Suppressor macrophage (primary cell): ENCODE measurements around the gene PSMC3.

Experiments used
- DNase-seq, 4 experiments: peaks; one replicate each; pipeline ENCODE4 v3.0.0-alpha.2; 2020 to 2022

PSMC3 gene

DNA sequence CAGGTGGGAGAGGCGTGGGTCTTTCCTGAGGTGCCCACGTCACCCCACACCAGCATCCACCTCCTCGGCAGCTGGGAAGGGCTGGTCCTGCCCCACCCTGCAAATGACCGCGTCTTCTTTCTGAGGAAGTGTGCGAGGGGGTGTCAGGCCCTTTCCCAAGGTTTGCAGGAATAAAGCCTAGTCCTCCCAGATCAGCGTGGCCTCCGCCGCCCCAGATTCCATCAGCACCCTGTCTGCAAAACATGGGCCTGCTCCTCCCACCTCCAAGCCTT is 32.3 kb downstream of the PSMC3 start:
- DNase-seq: peak; percentile 87 to 94 (median 92)

DNA sequence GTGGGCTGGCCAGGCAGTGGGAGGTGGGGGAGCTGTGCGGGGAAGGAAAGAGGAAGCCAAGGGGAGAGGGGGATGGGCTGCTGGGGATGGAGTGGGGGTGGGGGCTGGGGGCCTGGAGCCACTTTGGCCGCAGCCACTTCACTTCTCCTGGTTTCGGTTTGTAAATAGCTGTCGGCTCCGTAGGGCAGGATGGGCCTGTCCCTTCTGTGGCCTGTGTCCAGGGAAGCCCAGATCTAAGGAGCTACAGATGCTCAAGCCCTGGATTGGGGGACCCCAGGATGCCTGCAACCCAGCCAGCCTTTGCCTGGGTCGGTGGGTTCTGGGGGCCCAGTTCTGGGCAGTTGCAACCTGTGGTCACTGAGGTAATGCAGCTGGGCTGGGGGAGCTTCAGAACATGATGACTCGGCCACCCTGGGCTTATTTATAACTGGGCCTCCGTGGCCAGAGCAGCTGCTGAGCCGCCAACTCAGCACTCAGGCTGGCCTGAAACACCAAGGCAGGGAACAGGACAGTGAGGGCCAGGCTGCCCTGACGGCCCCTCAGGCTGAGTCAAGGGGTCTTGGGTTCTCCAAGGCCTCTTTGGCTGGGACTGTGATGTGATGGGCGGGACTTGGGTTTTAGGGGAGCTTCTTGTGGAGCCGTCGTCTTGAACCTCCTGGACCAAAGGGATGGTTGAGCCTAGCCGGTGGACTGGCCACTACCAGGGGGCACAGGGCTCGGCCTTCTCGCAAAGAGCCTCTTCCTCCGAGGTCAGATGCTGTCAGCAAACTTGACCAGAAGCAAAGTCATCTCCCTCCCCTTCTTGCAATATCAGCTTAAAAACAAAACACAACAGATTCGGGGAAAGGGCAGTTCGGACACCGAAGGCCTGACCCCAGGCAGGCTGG is 32.8 kb downstream of the PSMC3 start:
- peak; percentile 82 to 92 (median 88) for DNase-seq

DNA sequence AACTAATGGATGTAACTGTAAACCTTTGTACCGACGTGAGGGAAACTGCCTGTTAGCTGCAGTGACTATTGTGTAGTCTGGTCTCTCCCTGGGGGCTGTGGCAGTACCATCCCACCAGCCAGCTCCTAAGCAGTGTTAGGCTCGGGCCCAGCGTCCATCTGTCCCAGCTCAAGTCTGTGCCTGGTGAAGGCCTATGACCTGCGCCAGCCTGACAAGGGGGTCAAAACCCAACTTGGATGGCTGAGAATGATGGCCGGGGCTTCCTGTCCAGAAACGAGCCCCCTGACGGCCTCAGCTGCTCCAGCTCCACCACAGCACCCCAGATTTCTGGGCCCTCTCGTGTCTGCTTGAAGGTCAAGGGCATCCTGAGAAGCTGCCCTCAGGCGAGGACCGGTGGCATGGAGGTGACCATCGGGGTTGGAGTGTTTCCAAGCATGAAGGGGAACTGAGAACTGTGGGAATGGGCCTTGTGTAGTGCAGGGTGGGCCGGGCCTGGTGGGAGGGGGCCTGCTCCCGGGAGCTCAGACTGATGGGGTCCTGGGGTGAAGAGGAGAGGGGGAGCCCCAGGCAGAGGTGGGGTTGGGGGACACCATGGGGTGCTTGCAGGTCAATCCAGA is 33.6 kb downstream of the PSMC3 start:
- peak in 3 of 4 experiments; percentile 57 to 76 (median 71) for DNase-seq

GRCh38 chr11:47391711-47392432 is 34.4 kb downstream of the PSMC3 start:
- DNase-seq: peak in 2 of 4 experiments; percentile 33 to 46

- peak; percentile 93 to 98 (median 98) for DNase-seq
Measured at GRCh38 chr11:47391077-47391583, 35.1 kb downstream of the PSMC3 start.

DNA sequence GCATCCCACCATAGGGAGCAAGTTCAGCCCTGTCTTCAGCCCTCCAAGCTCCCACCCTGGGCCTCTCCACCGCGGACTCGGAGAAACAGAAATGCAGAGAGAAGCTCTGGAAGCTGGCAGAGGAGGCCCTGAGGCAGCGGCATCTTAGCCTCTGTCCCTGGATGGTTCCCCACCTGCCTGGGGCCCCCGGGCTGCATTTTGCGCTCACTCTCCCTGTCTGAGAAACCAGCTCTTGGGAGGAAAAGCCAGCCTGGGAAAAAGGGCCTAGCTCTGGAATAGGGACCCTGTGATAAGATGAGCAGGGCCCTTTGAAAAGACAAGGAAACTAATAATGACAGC is 35.8 kb downstream of the PSMC3 start:
- no peak for DNase-seq

DNA sequence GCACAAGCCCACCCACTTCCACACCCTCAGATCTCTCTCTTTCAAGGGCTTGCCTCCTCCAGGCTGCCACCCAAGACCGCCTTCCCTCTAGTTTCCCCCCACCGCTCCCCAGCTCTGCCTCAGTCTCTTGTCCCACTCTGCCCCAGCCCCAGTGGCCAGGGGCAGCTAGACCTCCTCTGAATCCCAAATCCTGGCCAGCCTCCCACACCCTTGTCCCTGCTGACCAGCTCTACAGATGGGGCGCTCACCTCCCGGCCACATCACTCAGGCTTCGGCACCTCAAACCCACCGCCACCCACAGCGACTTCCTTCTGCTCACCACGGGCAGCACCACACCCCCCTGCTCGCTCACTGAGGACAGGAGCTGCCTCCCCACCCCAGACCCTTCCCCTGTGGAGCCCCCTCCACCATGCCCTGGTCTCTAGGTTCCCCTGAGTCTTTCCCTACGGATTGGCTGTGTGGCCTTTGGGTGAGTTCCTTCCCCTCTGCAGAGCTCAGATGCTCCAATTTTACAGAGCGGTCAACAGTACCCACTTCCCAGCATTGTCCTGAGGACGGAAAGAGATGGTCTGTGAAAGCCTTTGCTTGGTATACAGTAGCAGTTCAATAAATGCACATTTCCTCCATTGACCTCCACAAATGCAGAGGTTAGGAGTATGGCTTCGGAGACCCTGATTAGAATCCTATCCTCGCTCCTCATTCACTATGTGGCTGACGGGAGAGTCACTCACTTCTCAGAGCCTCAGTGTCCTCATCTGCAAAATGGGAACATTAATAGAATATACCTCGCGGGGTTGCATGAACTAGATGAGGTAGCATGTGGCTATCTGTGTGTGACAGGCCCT is 36.4 kb downstream of the PSMC3 start:
- peak in 3 of 4 experiments; percentile 43 to 68 (median 54) for DNase-seq

GRCh38 chr11:47388697-47389576 is 37.3 kb downstream of the PSMC3 start:
- peak in 3 of 4 experiments; percentile 29 to 41 (median 29) for DNase-seq

GRCh38 chr11:47387944-47388696 is 38.1 kb downstream of the PSMC3 start:
- DNase-seq: peak; percentile 91 to 98 (median 94)

DNA sequence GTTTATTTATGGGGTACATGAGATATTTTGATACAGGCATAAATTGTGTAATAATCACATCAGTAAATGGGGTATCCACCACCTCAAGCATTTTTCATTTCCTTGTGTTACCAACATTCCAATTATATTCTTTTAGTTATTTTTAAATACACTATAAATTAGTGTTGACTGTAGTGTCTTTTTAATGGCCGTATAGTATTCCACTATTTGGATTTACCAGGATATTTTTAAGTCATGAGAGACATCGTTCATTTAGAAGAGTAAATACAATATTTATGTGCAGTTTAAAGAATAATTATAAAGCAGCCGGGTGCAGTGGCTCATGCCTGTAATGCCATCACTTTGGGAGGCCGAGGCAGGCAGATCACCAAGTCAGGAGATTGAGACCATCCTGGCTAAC is 41.7 kb downstream of the PSMC3 start:
- DNase-seq: no peak

GRCh38 chr11:47383071-47383470 is 43.2 kb downstream of the PSMC3 start:
- DNase-seq: peak; percentile 71 to 85 (median 78)

DNA sequence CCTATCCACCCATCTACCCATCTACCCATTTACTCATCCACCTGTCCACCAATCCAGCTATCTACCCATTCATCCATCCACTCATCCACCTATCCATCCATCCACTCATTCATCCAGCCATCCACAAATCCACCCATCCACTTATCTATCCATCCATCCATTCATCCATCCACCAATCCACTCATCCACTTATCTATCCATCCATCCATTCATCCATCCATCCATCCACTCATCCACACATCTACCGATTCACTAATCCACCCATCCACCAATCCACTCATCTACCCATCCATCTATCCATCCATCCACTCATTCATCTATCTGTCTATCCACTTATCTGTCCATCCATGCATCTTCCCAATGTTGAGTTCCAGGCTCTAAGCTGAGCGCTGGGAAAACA is 46.2 kb downstream of the PSMC3 start:
- no peak for DNase-seq

- DNase-seq: no peak
Measured at GRCh38 chr11:47379317-47379716, 46.9 kb downstream of the PSMC3 start.

GRCh38 chr11:47378836-47379170 is 47.4 kb downstream of the PSMC3 start:
- no peak for DNase-seq

- DNase-seq: peak; percentile 94 to 98 (median 96)
Measured at GRCh38 chr11:47378010-47378835, 48.0 kb downstream of the PSMC3 start, which contains the start of gene SPI1. Gene SPI1 (minus strand): TSS chr11:47378547. CDS start chr11:47378353, 194 bp downstream.

GRCh38 chr11:47377571-47378009 is 48.6 kb downstream of the PSMC3 start:
- peak; percentile 54 to 73 (median 70) for DNase-seq

DNA sequence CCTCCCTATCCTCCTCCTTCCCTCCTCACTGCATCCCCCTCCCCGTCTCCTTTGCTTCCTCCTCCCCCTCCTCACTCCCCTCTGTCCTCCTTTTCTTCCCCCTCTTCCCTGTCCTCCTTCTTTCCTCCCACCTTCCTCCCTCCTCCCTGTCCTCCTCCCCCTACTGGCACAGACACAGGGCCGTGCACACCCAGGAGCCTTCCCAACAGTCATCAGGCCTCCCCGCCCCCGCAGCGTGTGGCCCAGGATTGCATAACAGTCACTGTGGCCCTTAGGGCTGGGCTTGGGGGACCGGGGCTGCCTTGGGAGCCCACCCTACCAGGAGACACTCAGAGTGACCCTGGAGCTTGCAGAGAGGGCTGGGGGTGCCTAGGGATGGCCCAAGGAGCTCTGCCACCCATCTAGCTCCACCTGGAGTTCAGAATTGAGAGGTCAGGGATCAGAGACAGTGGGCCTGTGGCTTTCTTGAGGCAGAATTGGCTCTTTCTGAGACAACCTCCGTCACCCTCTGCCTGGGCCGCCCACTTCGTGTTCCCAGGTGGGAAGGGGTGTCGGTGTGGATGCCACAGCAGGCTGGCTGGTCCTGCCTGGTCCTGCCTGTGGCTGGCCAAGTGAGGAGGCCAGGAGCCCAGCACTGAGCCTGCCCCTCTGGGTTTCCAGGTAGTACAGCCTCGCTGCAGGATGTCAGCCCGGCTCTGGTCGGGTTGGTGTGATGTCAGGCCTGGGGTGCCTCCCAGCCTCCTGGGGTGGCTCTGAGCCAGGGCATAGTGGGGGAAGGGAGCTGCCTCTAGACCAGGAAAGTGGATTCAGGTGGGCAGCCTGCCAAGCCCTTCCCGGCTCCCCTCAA is 49.5 kb downstream of the PSMC3 start:
- DNase-seq: peak; percentile 89 to 94 (median 92)

DNA sequence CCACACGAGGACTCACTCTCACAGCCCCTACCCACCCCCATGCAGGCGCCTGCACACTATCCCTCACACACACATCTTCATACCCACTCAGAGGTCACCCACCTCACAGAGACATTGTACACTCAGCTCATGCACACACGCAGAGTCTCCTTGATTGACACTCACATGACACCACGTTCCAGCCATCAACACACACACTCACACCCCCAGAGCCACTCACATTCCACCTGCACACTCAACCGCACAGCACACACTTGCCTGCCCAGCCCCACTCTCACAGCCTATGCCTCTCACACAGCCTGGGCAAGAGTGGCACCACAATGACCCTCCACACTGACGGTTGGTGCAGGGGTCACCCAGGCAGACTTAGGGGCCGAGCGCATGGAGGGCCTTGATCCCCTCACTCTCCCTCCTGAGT is 50.1 kb downstream of the PSMC3 start:
- DNase-seq: peak; percentile 37 to 55 (median 52)
